NAMALWA (cell line): ENCODE measurements around the gene OR4A16.

ENCODE experiments used
- DNase-seq: peaks from one replicate; pipeline ENCODE4 v3.0.0-alpha.2; 2015; ENCODE audit warnings: low spot score

Gene OR4A16, protein sequence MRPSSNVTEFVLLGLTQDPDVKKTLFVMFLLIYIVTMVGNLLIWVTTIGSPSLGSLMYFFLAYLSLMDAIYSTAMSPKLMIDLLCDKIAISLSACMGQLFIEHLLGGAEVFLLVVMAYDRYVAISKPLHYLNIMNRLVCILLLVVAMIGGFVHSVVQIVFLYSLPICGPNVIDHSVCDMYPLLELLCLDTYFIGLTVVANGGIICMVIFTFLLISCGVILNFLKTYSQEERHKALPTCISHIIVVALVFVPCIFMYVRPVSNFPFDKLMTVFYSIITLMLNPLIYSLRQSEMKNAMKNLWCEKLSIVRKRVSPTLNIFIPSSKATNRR

DNA sequence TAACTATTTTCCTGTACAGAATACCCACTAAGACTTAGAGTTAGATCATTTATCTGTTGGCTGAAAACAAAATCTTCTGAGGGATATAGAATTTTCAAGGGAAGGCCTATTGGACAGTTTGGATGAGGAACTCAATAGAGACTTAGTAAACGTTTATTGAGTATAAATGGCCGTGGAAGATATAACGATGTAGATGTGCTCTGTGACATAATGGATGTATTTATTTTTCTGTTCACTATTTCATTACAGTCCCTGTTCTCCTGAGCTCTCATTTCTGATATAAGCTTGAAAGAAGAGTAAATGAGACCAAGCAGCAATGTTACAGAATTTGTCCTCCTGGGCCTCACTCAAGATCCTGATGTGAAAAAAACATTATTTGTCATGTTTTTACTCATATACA lies at the start of gene OR4A16:
OR4A16 (plus strand) TSS at position 301 of the 400 bp plus-strand sequence; CDS start at position 301, 0 bp downstream.
- no peak for DNase-seq

DNA sequence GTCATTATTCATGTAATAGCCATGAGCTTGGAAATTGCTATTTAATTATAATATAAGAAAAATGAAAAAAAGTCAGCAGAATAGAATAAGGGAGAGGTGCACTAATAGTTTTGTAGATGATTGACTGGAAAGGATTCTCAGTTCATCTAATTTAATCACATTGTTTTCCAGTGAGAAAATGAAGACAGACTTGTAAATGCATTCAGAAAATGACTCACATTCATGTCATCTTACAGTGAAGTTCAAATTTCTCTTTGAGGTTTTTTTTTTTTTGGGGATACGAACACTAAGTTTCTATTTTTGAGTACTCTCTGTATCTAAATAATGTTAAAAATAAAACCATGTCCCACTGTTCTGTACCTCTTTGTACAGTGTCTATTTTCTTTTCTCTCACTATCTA lies 18.5 kb upstream of the OR4A16 start:
- no peak for DNase-seq

DNA sequence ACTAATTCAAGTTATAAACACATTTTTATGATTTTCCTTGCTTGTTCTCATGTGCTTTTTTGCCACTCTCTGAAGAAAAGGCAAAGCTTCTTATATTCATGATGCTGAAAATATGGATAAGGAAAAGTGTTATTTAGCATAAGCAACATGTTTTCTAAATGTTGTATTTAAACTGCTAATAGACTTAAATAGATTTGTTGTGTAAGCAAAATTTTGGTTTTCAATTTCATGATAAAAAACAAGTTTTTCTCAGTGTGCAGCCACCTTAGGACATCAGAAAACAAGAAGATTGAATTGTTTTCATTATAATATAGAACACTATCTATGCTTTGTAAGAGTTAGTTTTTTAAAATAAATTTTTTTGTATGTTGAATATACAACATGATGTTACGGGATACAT lies 2.3 kb downstream of the OR4A16 start:
- no peak for DNase-seq

DNA sequence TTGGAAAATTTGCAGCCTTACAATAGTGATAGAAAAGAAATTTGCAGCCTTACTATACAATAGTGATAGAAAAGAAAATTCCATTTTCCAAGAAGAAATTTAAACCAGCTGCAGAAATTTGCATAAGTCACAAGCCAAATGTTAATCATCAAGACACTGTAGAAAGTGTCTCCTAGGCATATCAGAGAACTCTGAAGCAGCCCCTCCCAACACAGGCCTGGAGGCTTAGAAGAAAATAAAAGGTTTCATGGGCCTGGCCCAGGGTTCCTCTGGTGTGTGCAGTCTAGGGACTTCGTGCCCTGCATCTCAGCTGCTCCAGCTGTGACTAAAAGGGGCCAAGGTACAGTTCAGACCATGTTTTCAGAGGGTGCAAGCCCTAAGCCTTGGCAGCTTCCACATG lies 6.0 kb downstream of the OR4A16 start:
- DNase-seq: no peak

DNA sequence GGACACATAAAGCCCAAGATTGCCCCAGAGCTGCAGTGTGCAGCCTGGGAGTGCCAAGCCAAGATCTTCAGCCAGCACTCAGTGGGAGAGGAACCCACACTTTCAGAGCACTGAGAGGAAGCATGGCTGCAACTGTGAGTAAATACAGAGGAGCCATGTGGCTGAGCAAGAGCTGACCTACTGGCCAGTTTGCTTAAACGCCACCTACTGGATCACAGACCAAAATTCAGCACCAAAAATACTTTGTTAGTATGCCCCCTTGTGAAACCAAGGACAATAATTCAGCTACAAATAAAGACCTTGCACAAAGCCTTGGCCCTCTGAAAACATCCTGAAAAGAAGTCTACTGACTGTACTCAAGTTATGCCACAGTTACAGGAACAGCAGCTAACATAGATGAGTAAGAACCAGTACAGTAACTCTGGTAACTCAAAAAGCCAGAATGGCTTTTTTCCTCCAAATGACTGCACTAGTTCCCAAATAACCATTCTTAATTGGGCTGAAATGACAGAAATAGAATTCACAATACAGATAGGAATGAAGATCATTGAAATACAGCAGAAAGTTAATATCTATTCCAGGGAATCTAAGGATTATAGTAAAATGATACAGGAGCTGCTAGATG lies 14.7 kb downstream of the OR4A16 start:
- peak; percentile 51 for DNase-seq

DNA sequence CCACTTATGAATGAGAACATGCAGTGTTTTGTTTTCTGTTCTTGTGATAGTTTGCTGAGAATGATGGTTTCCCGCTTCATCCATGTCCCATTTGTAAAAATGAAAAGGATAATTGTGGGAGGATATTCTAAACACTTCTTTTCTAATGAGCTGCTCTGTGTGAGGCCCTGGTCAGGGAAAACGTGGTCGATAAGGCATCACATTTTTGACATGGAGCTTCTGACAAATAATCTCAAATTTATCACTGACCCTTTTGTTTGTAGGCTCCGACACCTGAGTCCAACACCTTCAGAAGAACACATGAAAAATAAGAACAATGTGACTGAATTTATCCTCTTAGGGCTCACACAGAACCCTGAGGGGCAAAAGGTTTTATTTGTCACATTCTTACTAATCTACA lies 24.7 kb downstream of the OR4A16 start, which contains the start of gene OR4A15:
OR4A15 (plus strand) TSS at position 301 of the 400 bp plus-strand sequence; CDS start at position 301, 0 bp downstream.
- DNase-seq: no peak
